GM21381 (cell line): ENCODE measurements around the gene TBXA2R.
"Not testable (repeated sequence)": the region's sequence is repeated elsewhere in the genome, so short reads cannot be mapped to it uniquely, and the experiment has no call there.

Experiments used
- ATAC-seq: cut with Tn5 transposase; IDR thresholded peaks from one replicate; pipeline ENCODE4 v1.9.1; 2021; ENCODE audit warnings: mild to moderate bottlenecking, moderate library complexity; ENCODE audit not compliant: unreplicated experiment

TBXA2R gene

DNA sequence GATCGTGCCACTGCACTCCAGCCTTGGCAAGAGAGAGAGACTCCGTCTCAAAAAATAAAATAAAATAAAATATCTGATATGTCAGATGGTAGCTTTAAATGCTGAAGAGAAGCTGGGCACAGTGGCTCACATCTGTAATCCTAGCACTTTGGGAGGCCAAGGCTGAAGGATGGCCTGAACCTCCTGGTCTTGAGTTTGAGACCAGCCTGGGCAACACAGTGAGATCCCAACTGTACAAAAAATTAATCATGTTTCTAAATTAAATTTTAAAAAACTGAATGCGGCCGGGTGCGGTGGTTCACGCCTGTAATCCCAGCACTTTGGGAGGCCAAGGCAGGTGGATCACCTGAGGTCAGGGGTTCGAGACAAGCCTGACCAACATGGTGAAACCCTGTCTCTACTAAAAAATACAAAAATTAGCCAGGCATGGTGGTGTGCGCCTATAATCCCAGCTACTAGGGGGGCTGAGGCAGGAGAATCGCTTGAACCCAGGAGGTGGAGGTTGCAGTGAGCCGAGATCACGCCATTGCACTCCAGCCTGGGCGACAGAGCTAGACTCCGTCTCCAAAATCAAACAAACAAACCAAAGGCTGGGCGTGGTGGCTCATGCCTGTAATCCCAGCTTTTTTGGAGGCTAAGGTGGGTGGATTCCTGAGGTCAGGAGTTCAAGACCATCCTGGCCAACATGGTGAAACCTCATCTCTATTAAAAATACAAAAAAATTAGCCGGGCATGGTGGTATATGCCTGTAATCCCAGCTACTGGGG, 22.5 kb downstream of the TBXA2R start:
- ATAC-seq = not testable (repeated sequence)

DNA sequence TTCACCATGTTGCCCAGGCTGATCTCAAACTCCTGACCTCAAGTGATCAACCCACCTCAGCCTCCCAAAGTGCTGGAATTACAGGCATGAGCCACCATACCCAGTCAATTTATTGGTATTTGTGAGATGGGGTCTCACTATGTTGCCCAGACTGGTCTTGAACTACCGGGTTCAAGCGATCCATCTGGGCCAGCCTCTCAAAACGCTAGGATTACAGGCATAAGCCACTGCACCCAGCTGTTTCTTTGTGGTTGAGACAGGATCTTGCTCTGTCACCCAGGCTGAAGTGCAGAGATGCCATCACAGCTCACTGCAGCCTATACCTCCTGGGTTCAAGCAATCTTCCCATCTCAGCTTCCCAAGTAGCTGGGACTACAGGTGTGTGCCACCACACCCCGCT, 24.9 kb downstream of the TBXA2R start:
- ATAC-seq = not testable (repeated sequence)

DNA sequence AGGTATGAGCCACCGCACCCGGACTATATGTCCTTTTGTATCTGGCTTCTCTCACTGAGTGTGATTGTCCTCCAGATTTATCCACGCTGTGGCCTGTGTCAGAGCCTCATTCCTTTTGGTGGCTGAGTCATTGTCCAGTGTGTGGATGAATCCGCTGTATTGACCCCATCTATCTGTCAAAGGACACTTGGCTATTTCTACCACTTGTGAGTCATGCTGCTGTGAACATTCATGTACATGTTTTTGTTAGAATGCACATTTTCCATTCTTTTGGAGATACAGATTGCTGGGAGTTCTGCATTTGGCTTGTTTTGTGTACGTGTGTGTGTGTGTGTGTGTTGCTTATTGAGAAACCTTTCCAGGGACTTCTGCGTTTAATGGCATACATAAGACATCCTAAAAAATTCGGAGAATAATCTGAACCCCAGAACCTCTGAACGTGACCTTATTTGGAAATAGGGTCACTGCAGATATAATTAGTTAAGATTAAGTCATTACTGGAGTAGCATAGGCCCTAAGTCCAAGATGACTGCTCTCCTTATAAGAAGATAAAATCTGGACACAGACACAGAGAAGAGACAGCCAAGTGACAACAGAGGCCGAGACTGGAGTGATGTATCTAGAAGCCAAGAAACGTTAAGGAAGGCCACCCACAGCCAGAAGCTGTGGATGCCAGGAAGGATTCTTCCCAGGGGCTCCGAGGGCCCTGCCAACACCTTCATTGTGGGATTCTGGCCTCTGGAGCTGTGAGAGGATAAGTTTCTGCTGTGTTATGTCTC, 26.3 kb downstream of the TBXA2R start:
- no peak for ATAC-seq

DNA sequence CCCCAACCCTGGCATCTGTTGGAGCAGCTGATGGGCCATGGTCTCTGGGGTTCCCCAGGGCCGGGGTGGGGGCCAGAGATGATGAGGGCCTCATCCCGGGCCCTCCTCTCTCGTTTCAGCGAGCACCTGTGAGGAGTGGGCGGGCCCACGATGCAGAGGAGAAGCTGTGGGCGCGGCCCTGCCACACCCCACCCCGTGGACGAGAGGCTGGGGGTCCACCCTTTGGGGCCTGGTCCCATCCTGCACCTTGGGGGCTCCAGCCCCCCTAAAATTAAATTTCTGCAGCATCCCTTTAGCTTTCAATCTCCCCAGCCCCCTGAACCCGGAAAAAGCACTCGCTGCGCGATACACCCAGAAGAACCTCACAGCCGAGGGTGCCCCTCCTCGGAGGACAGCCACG, 28.3 kb downstream of the TBXA2R start:
- ATAC-seq = no peak

DNA sequence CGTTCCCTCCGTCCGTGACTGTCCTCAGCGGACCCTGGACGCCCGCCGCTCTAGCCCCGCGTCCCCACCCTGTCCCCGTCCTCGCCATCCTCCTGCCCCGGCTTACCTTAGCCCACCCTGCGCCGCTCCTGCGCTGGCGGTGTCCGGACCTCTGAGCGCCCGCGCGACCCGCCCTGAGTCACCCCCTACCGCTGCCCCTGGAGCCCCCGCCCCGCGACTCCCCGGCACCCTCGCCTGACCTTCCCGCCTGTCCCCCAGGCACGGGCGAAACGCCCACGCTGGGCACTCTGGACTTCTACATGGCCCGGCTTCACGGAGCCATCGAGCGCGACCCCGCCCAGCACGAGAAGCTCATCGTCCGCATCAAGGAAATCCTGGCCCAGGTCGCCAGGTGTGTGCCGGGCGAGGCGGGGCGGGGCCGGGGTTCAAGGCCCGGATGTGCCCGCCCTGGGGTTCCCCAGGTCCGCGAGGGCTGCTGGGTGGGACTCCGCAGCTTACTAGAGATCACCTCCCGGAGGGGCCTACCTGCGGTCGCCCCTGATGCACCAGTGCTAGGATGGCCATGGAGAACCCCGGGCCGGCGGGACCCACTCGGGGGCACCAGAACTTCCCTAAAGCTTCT, 28.8 kb downstream of the TBXA2R start:
- no peak for ATAC-seq

DNA sequence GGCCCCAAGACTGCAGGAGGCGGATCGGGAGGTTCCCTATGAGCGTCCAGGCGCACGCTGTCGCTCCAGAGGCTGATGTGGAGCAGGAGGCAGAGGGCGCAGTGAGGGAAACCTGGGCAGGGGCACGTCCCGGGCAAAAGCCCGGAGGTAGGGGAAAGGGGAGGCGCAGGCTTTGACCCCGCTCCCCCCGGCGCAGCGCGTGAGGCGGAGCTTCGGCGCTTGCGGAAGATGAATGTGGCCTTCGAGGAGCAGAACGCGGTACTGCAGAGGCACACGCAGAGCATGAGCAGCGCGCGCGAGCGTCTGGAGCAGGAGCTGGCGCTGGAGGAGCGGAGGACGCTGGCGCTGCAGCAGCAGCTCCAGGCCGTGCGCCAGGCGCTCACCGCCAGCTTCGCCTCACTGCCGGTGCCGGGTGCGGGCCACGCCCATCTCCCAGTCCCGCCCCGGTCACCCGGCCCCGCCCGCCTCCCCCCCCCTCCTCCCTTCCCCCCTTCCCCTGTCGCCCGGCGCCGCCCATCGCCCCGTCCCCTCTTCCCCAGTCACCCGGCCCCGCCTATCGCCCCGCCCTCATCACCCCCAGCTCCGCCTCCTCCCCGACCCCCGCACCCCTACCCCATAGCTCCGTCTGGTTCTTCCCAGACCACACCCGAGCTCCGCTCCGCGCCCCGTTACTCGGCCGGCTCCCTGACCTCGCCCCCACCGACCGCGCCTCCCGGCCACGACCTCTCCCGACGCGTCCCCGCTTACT, 29.8 kb downstream of the TBXA2R start:
- ATAC-seq = no peak

DNA sequence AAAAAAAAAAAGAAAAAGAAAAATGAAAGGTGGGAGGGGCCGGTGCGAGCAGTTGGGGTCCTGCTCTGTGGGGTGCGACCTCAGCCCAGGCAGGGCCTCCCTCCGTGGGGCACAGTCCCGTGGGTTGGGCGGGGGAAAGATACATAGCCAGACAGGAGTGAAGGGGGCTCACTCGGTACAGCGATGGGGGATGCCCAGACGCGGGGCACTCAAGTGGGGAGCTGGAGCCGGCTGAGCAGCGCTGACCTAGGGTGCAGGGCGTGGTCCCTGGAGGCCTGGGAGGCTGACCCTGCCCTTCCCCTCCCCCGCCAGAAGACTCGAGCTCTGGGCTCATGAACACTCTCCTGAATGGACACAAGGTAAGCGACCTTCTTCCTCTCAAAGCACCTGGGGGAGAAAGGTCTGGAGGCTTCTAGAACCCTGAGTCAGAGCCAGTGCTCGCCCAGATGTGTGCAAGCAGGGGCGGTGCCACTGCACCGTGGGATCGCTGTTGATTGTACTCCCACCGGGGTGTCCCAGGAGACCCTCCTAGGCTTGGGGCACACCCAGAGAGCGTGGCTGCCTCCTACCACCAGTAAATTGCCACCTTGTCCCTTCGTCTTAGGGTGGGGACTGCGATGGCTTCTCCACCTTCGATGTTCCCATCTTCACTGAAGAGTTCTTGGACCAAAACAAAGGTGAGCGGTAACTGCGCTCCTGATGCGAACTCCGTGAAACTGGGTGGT, 30.6 kb downstream of the TBXA2R start:
- ATAC-seq = no peak

DNA sequence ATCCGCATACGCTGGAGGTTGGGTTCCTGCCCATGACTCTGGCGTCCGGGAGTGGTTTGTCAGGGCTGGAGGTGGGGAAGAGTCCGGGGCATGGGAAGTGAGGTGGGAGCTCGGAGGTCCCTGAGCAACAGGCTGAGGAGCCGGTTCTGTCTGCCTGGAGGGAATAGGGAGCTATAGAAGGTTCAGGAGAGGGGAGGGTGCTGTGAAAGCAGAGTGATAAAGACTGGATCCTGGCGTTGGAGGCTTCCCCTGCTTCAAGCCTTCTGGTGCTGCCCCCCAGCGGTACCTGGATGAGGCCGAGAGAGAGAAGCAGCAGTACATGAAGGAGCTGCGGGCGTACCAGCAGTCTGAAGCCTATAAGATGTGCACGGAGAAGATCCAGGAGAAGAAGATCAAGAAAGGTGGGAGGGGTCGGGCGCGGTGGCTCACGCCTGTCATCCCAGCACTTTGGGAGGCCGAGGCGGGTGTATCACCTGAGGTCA, 31.4 kb downstream of the TBXA2R start:
- ATAC-seq = no peak

DNA sequence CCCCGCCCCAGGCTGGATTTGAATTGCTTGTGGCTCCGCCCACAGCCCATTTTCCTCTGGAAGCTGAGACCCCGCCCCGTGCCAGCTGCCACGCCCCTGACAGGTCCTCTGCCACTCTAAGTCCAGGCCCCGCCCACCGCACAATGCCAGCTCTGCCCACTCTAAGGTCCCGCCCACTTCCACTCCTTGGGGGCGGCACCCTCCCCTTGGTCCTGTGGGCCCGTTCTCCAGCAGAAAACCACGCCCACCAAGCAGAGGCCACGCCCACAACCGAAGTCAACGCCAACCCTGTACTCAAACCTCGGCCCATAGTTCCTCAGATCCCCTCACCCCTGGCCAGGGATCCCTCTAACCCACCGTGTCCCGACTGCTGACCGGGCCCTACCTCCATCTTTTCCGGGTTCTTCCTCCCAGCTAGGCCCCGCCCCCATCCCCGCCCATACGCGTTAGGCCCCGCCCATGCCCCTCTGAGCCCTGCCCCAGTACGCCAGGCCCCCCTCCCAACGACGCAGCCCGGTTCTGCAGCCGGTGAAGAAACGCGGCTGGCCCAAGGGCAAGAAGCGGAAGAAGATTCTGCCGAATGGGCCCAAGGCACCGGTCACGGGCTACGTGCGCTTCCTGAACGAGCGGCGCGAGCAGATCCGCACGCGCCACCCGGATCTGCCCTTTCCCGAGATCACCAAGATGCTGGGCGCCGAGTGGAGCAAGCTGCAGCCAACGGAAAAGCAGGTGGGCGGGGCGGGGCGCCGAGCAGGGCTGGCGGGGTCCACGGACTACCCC, 32.6 kb downstream of the TBXA2R start:
- no peak for ATAC-seq

DNA sequence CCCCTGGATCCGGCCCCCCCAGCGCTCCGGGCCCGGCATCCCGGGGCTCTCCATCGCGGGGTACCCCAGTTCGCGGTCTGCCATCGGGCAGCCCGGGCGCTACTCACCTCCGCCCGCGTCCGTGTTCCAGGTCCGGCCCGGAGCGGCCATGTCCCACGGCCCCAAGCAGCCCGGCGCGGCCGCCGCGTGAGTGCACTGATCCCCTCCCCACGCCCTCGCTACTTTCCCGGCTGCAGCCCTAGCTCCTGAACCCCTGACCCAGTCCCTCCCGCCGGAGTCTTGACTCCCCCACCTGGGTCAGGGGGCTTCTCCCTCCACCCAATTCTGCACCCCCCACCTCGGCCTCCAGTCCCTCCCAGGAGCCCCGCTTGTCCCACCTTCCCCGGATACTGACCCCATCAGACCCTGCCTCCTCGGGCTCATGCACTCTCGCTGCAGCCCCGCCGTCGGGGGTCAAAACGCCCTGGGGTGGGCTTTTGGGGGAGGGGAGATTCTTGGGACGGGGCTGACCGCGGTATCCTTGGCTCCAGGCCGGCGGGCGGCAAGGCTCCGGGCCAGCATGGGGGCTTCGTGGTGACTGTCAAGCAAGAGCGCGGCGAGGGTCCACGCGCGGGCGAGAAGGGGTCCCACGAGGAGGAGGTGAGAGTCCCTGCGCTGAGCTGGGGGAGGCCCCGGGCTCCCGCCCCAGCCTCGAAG, 33.4 kb downstream of the TBXA2R start:
- ATAC-seq = no peak

DNA sequence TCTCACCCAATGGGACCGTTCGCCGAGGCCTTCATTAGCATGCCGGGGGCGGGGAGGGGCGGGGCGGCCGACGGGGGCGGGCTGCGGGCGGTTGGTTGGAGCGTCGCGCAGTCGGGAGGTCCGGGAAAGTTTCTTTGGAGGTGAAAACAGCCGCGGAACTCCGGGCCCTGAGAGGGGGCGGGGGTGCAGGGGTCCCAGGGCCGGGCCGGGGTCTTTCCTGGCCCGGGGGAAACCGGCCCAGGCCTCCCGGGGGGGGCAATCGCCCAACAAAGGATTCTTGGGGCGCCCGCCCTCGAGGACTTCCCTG, 33.9 kb downstream of the TBXA2R start, which contains the start of gene HMG20B:
Gene HMG20B (plus strand): TSS at position 90 of the 307 bp plus-strand sequence. CDS start 366 bp downstream, outside the sequence.
- ATAC-seq = no peak

DNA sequence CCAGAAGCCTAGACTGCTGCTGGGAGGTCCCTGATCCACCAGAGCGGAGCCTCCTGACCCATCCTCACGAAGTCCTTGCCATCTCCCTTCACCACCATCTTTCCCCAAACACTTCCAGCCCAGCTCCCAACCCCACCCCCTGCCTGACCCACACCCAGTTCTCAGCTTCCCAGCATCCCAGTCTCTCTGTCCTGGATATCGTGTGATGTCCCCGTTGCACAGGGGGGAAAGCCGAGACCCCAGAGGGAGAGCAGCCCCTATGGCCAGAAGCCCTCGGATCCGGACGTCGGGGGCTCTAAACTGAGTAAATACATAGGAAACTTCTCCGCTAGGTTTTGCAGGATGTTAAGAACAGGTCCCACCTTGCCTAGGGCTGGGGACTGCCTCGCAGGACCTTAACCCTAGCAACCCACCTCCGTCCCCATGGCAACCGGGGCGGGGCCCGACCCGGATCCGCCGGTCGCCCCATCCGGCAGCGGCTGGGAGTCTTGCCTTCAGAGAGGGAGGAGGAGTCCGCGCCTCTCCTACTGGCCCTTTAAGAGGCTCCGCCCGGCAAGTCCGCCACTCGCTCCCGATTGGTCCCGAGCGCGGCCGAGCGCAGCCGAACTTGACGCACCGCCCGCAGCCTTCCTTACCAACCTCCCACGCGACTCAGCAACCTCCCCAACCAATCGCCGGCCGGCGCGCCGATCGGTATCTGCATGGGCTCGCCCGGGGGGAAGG, 34.4 kb downstream of the TBXA2R start:
- ATAC-seq = peak; percentile 89

DNA sequence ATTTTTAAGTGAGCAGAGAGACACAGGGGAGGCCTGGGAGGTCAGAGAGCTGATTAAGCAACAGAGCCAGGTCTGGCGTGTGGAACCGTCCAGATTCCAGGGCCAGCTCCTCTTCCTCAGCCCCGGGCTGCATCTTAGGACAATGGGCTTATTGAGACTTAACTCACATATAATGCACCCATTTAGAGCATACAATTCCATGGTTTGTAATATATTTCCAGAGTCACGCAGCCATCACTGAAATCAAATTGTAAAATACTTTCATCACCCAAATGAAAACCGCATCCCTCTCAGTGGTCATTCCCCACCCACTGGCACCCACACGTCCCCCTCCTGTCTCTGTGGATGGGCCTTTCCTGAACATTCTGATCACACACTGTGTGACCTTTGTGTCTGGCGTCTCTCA, 36.1 kb downstream of the TBXA2R start:
- ATAC-seq = no peak

DNA sequence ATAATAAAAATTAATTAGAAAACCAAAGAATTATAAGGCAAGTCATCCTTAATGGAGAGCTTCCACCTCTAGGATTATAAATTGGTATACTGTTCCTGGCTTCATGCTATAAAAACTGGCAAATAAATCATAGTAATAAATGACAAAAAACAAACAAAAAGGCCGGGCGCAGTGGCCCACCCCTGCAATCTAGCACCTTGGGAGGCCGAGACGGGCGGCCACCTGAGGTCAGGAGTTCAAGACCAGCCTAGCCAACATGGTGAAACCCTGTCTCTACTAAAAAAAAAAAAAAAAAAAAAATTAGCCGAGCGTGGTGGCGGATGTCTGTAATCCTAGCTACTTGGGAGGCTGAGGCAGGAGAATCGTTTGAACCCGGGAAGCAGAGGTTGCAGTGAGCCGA, 36.6 kb downstream of the TBXA2R start:
- not testable (repeated sequence) for ATAC-seq

DNA sequence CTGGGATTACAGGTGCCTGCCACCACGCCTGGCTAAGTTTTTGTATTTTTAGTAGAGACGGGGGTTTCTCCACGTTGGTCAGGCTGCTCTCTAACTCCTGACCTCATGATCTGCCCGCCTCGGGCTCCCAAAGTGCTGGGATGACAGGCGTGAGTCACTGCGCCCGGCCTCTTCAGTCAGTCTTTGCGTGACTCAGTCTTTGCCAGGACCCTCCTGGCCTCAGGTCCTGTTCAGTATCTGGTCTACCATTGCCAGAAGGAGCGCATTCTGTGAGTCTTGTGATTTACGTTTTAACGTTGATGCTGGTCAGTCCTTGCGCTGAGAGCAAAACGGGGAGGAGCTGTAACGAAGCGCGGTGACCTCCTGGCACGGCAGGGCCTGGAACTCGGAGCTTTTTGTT, 41.5 kb downstream of the TBXA2R start:
- no peak for ATAC-seq

DNA sequence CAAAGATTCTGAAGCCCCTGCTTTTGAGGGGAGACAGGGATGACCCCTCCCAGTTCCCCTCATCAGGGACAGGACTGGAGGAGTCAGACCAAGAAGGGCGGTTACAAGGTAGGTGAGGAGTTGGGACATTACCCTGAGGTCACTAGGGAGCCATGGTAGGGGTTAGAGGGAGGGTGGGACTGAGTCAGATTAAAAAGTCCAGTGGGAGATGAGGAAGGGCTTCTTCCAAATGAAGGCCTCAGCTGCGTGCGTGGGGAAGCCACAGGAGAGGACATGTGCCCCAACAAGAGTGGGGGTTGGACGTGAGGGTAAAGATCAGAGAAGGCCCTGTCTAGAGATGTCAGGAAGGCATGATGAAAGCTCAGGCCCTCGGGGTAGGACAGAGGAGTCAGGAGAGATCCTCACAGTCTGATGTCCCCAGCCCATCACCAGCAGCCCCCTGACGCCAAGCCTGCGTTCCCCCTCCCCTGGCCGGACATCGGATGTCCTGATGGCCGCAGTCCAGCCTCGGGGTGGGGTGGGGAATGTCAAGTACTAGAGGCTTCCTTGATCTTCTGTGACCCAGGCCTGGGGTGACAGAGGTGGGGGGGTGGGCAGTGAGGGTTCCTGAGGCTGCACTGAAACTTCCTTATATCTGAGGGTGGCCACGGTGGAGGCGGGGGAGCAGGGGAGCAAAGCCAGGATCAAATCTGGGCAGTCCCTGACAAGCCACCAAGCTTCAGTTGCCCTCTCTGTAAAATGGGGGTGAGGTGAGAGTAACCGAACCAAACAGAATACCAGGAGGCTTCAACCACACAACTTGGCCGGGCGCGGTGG, 42.8 kb downstream of the TBXA2R start:
- no peak for ATAC-seq

DNA sequence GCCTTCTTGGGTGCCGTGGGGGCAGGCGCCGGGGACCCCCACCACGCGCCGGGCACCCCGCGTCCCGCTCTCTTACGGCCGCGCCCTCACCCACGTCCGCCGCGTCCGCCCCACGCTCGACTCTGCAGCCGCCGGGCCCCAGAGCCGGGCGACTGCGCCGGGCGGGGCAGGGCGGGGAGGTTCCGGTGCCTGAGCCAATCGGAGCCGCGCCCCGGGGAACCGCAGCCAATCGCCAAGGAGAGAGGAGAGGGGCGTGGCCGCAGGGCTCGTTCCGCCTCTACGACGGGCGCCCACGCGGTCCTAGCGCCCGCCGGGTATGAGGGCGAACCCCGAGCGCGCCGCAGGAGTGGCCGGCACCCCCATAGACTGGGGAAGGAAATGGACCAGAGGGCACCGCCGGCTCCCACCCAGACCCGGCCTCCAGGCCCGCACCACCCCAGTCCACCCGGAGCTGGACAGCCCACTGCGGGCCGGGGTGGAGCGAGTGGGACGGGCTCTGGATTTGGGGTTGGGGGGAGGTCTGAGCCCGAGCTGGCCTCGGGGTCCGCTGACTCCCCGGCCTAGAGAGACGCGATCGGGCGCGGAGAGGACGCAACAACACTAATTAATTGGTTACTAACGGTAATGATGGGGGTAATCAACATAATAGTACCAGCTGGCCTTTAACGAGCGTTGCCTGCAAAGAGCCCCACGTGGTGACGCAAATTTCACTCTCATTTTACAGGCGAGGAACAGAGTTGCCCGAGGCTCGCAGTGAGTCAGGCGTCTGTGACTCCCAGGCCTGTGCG, 49.0 kb downstream of the TBXA2R start, which contains the start of gene MFSD12:
Gene MFSD12 (minus strand): TSS at position 126 of the 788 bp plus-strand sequence. CDS start 183 bp downstream, outside the sequence.
- peak; percentile 85 for ATAC-seq
